Fibroblast of mammary gland (primary cell): ENCODE data around the gene CD99.

Source experiments
- DNase-seq: peaks from one replicate; pipeline ENCODE4 v3.0.0-alpha.2; 2010; ENCODE audit warnings: low read depth
- H3K4me3 ChIP-seq: 2 replicates; pipeline ENCODE4 v1.5.1; 2011; ENCODE audit warnings: low read depth, mild to moderate bottlenecking, low read length, moderate library complexity; ENCODE audit not compliant: control insufficient read depth
- TF ChIP-seq, protein P1 (sequence below): conservative IDR thresholded peaks from 2 replicates; pipeline ENCODE4 v1.5.1; 2011; ENCODE audit warnings: low read depth, low read length, inconsistent platforms; ENCODE audit not compliant: control insufficient read depth, insufficient read depth

The CD99 gene, protein sequence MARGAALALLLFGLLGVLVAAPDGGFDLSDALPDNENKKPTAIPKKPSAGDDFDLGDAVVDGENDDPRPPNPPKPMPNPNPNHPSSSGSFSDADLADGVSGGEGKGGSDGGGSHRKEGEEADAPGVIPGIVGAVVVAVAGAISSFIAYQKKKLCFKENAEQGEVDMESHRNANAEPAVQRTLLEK

DNA sequence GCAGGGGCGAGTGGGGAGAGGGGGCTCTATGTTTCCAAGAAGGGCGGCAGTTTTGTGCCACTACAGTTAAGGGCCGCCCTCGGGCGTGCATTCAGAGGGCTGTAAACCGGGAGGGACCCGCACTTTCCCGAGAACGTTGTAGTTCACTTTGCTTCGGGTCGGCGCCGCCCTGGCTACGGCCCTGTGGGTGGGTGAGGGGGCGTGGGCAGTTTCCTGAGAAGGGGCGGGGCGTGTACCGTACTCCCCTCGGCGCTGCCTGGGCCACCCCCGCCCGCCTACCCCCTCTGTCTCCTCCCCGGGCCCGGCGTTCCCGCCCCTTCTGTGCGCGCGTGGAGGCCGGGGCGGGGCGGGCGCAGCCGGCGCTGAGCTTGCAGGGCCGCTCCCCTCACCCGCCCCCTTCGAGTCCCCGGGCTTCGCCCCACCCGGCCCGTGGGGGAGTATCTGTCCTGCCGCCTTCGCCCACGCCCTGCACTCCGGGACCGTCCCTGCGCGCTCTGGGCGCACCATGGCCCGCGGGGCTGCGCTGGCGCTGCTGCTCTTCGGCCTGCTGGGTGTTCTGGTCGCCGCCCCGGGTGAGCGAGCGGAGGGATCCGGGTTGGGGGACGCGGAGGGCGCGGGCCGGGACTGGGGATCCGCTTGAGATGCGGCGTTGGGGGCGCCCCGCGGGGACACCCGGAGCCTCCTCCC, at the start of gene CD99:
Gene CD99, plus strand, starts transcription at position 440 of the 687 bp plus-strand sequence. Its CDS starts 66 bp downstream, at position 506.
- TF ChIP-seq, protein P1, sequence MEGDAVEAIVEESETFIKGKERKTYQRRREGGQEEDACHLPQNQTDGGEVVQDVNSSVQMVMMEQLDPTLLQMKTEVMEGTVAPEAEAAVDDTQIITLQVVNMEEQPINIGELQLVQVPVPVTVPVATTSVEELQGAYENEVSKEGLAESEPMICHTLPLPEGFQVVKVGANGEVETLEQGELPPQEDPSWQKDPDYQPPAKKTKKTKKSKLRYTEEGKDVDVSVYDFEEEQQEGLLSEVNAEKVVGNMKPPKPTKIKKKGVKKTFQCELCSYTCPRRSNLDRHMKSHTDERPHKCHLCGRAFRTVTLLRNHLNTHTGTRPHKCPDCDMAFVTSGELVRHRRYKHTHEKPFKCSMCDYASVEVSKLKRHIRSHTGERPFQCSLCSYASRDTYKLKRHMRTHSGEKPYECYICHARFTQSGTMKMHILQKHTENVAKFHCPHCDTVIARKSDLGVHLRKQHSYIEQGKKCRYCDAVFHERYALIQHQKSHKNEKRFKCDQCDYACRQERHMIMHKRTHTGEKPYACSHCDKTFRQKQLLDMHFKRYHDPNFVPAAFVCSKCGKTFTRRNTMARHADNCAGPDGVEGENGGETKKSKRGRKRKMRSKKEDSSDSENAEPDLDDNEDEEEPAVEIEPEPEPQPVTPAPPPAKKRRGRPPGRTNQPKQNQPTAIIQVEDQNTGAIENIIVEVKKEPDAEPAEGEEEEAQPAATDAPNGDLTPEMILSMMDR, result no peak
- H3K4me3 ChIP-seq, result peak within 1 kb of the TSS; percentile 71
- peak; percentile 75 for DNase-seq

DNA sequence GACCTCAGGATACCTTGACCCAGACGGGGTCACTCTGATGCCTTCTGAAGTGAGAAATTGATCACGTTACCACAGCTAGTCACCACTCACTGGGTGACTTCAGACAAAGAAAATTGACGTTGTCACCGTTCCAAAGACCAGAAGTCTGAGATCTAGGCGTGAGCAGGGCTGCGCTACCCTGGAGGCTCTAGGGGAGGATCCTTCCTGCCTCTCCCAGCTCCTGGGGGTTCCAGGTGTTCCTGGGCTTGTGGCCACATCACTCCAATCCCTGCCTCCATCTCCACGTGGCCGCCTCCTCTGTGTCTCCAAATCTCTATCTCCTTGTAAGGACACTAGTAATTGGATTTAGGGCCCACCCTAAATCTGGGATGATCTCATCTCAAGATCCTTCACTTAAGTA, 48.9 kb upstream of the CD99 start:
- no peak overlapping the region for H3K4me3 ChIP-seq
- no peak for DNase-seq
- TF ChIP-seq, protein P1, result no peak

DNA sequence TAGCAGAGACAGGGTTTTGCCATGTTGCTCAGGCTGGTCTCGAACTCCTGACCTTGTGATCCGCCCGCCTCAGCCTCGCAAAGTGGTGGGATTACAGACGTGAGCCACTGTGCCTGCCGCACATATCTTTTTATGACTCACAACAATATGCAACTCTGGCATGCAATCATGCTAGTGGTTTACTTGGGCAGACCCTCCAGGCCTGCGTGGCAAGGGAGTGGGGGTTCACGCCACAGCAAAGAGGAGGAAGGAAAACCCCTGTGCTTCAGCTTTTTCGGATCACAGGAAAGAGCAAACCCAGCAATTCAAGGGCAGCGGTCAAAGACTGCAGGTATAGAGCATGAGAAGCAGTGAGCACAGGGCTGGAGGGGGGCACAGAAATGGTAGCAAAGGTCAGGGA, 48.3 kb upstream of the CD99 start:
- no peak overlapping the region for H3K4me3 ChIP-seq
- TF ChIP-seq, protein P1, result no peak
- DNase-seq, result no peak

DNA sequence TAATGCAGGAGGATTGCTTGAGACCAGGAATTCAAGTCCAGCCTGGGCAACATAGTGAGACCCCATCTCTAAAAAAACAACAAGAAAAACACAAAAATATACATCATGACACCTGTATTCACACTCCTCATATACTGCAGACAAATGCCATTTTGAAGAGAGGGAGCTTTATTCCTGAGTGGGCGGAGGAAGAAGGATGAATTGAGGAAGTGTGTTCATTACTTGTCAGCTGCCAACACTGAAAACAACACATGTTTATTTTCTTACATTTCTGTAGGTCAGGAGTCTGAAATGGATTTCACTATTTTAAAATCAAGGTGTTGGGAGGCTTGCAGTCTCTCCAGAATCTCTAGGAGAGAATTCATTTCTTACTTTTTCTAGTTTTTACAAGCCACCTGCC, 47.2 kb upstream of the CD99 start:
- TF ChIP-seq, protein P1, result no peak
- H3K4me3 ChIP-seq, result no peak overlapping the region
- DNase-seq, result no peak

DNA sequence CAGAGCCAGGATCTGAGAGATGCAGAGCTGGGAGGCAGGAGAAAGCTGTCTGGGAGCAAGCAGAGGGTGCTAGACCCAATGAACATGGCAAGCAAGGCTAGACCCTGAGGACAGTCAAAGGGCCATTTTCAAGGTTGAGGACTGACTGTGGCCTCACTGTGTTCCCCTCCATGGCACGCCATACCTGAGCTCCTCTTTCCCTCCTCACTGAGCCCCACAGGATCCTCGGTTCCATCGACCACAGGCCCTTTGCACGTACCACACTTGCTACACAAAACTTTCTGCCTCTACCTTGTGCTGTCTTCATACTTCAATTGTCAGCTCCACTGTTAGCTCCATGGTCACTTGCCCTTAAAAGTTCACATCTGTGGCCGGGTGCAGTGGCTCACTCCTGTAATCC, 45.5 kb upstream of the CD99 start:
- no peak for DNase-seq
- TF ChIP-seq, protein P1, result no peak
- no peak overlapping the region for H3K4me3 ChIP-seq

DNA sequence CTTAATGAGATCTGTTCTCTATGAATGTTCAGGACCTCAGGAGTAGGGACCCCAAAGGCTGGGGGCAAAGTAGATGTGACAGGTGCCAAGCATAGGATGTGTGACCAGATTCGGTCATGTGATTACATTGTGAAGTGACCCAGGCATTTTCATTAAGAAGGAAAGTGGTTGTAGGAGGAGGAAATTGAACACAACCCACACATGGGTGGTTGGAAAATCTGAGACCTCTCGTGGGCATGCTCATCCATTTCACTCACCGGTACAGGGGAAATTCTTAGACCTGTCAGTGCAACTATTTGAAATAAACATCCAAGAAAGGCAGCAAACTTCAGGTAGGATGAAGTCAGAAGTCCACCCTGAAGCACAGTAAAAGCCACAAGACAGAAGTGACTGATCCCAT, 43.5 kb upstream of the CD99 start:
- TF ChIP-seq, protein P1, result no peak
- no peak for DNase-seq
- no peak overlapping the region for H3K4me3 ChIP-seq
